HG02610 (cell line): ENCODE results near the gene DMXL2.
"Not testable (repeated sequence)": the region's sequence is repeated elsewhere in the genome, so short reads cannot be mapped to it uniquely, and the experiment has no call there.

ENCODE experiments used
- ATAC-seq: cut with Tn5 transposase; IDR thresholded peaks from one replicate; pipeline ENCODE4 v1.9.1; 2021; ENCODE audit warnings: mild to moderate bottlenecking, moderate library complexity; ENCODE audit not compliant: unreplicated experiment

The DMXL2 gene

GRCh38 chr15:51576286-51576850 lies 46.2 kb downstream of the DMXL2 start:
- ATAC-seq, result no peak

DNA sequence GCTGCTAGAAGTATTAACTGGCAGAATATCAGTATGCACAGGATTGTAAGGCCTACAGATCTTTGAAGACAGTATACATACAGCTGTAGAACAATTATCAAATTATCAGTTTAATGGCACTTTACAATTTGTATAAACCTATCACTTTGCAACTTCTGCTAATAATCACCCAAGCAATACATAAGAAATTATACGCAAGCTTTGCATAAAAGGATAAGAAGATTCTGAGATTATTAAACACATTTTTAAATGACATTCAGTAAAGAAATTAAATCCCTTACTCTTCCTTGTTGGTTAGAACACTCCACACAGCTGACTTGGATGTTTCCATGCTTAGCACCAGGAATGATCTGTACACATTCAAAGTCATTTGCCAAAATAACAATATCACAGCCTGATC lies 46.8 kb downstream of the DMXL2 start:
- no peak for ATAC-seq

DNA sequence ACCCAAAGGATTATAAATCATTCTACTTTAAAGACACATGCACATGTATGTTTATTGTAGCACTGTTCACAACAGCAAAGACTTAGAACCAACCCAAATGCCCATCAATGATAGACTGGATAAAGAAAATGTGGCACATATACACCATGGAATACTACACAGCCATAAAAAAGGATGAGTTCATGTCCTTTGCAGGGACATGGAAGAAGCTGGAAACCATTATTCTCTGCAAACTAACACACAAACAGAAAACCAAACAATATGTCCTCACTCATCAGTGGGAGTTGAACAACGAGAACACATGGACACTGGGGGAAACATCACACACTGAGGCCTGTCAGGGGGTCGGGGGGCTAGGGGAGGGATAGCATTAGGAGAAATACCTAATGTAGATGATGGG lies 49.2 kb downstream of the DMXL2 start:
- ATAC-seq, result not testable (repeated sequence)

DNA sequence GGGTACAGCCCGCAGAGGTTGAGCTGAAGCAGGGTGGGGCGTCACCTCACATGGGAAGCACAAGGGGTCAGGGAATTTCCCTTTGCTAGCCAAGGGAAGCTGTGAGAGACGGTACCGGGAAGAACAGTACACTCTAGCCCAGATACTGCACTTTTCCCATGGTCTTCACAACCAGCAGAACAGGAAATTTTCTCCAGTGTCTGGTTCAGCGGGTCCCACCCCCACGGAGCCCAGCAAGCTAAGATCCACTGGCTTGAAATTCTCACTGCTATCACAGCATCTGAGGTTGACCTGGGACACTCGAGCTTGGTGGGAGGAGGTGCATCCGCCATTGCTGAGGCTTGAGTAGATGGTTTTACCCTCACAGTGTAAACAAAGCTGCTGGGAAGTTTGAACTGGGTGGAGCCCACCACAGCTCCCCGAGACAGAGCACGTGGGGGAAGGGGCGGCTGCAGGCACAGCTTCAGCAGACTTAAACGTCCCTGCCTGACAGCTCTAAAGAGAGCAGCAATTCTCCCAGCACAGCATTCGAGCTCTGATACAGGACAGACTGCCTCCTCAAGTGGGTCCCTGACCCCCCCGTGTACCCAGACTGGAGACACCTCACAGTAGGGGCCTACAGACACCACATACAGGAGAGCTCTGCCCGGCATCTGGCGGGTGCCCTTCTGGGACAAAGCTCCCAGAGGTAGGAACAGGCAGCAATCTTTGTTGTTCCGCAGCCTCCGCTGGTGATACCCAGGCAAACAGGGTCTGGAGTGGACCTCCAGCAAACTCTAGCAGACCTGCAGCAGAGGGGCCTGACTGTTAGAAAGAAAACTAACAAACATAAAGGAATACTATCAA lies 53.4 kb downstream of the DMXL2 start:
- not testable (repeated sequence) for ATAC-seq

DNA sequence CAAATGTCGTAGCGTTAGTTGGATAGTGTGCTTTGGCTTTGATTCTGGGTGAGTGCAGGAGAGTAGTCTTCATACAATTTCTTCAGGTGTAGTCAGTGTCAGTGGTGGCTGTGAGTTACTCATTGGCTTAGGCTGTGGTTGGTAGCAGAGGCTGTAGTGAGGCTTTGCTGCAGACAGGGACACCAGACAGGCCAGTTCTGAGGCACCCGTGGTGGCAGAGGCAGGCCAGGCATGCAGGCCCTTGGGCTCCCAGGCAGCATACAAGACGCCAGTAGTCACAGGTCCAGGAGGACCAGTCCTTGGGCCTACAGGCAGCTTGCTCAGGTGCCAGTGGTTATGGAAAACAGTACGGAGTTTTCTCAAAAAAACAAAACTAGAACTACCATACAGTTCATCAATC lies 61.3 kb downstream of the DMXL2 start:
- no peak for ATAC-seq

DNA sequence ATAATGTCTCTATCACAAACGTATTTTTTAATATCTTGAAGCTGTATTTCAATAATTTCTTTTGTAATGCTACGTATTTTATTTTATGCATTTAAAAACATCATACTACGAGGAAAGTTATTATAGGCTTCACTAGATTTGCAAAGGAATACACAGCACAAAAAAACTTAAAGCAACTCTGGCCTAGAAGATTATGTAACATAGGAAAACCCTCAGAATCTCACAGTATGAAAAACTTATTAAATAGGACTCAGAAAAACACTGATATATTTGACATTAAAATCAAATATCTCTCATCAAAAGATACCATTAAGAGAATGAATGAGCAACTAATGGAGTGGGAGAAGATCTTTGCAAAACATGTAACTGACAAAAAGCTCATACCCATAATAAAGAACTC lies 63.7 kb downstream of the DMXL2 start:
- ATAC-seq, result no peak

GRCh38 chr15:51558411-51558810 lies 64.2 kb downstream of the DMXL2 start:
- ATAC-seq, result no peak

GRCh38 chr15:51550841-51551240 lies 71.7 kb downstream of the DMXL2 start:
- ATAC-seq, result no peak

GRCh38 chr15:51547656-51548055 lies 74.9 kb downstream of the DMXL2 start:
- ATAC-seq, result no peak

DNA sequence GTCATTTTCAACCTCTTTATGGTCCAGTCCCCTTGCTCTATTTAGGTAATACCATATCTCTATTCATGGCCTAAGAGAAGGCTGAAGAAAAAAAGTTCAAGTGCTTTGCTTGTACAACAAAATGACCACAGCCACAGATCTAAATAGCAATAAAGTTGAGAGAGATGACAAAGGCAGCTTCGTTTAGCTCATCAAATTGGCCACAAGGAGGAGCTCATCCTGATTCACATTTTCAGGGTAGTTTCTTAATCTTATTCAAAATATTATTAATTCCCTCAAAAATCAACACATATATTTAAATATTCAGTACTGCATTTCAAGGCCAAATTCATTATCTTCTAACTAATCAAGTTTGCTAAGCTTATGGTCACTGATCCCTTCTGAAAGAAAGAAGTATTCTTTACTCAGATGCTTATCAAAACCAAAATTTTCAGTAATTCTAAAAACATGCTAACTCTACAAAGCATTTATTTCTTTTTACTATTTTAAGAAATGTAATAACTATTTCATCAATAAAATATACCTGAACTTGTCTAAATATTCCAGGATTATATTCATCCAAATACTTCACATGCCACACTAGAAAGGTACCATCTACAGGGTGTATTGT lies 85.5 kb downstream of the DMXL2 start:
- no peak for ATAC-seq

DNA sequence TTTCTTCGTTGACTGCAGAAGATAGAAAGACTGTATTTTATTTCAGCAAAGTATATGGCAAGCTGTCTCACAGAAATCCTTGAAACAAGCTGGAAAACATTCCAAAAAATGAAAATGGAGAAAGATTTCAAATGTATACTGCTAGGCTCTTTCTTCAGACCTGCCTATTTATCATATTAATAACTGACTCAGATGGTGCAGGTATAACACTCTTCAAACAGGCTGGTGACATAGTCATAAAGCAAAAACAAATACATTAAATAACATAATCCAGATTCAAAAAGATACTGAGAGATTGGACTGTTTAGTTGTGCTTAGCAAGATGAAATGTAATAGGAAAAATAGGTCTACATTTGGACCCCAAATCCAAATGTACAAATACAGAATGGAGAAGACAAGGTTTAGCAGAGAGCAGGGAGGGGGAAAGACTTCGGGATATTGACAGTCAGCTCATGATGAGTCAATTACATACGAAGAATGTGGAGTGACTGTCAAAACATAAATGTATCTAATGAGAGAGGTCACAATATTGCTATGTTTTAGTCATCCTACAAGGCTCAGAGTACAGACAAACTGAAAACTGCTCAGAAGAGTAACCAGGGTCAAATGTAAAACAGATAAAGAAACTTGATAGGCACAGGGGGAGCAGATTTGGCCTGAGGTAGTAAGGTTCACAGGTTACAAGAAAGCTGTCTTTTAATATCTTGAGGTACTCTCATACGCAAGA lies 88.7 kb downstream of the DMXL2 start:
- ATAC-seq, result peak; percentile 65

GRCh38 chr15:51526955-51527354 lies 95.6 kb downstream of the DMXL2 start:
- ATAC-seq, result no peak

DNA sequence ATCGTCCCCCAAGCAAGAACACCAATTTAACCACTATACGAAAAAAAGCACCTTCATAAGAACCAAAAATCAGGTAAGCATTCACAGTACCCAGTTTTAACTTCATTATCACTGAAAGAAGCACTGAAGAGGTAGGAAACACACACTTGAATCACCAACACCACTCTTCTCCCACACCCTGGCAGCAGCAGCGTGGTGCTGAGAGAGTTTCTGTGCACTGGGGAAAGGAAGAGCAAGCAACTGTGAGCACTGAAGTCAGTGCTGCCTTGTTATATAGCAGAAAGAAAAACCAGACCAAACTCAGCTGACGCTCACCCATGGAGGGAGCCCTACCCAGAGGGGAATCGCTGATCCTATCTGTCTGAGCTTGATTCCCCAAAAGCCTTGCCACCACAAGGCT lies 98.2 kb downstream of the DMXL2 start:
- ATAC-seq, result no peak

DNA sequence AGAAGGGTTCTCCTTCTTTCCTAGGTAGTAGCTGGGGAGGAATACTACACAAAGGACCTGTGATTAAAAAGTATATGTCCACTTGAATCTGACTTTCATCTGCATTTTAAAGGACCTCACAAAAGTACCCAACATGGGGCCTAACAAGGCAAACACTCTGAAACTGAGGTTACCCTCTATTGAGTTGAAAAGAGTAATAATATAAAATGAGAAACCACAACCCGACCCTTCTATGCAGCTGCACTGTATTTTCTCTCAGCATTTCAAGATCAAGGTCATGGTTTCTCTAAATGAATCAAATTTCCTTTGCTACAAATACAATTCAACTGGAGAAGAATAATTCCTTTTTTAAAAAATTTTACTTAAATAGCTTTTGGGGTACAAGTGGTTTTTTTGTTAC lies 106.3 kb downstream of the DMXL2 start:
- ATAC-seq, result no peak

DNA sequence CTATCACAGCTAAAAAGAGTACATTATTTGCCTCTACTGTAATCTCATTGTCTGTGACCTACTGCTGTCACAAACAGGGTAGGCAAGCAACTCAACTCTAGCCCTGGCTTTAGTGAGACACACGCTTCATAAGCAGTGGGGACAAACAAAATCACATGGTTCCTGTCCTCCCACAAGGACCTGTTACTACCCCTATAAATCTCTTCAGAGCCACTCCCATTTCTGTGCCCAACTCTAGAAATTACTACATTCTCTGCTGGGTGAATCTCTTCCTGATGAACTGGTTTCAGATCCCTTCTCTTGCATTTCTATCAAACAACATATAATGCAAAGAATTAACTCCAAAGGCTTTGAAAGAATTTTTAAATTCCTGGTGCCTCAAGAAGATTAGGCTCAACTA lies 117.3 kb downstream of the DMXL2 start:
- ATAC-seq, result no peak

DNA sequence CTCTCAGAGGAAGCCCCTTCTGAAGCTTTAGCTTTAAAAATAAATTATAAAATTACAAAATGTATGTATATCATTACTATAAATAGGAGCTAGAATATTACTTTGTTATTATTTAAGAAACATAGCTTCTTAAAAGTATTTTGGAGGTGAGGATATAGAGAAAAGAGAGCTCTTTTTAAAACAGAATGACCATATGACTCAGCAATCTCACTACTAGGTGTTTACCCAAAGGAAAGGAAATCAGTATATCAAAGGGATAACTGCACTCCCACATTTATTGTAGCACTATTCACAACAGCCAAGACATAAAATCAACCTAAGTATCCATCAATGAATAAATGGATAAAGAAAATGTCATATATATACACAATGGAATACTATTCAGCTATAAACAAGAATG lies 119.6 kb downstream of the DMXL2 start:
- no peak for ATAC-seq

- ATAC-seq, result no peak
Measured at GRCh38 chr15:51499379-51499976, 123.1 kb downstream of the DMXL2 start.

- no peak for ATAC-seq
Measured at GRCh38 chr15:51497806-51498205, 124.8 kb downstream of the DMXL2 start.

GRCh38 chr15:51496246-51496645 lies 126.3 kb downstream of the DMXL2 start:
- ATAC-seq, result no peak

GRCh38 chr15:51494411-51495314 lies 127.9 kb downstream of the DMXL2 start:
- ATAC-seq, result no peak
